ENCODE results near the gene FLRT2. TPM values are rescaled to one million over a fixed set of nuclear protein-coding genes. Genes with fewer than 3 reads are reported as not detected.

FLRT2 gene
- total and polyA plus RNA-seq, 4 donors: 0.46 to 91.4 (median 14.0) TPM

GRCh38 chr14:85660243-85660922 is 130.4 kb downstream of the FLRT2 start:
- no peak overlapping the region for H3K4me3 ChIP-seq (ENCODE audit: low read length in 2 of 2)
- intact Hi-C loops (cut with DNase I): no loop called here
- H3K27me3 ChIP-seq (ENCODE audit: control insufficient read depth in 1 of 2, insufficient read depth in 2 of 2, low read length in 1 of 2): no peaks in the 10 kb centered on the region
- H3K36me3 ChIP-seq (ENCODE audit: control insufficient read depth in 1 of 2, insufficient read depth in 2 of 2, low read length in 1 of 2): no peaks in the 10 kb centered on the region
- H3K9me3 ChIP-seq (ENCODE audit: control insufficient read depth, low read length): no peaks in the 10 kb centered on the region
- 61 to 69% methylated on average over 2 of the region's 2 CpGs for WGBS, 2 donors
- no peak for DNase-seq
- H3K27ac ChIP-seq (ENCODE audit: low read depth in 1 of 2, low read length in 2 of 2): no peak overlapping the region
- ATAC-seq (ENCODE audit: low FRiP score): no peak
- H3K4me1 ChIP-seq (ENCODE audit: control insufficient read depth in 1 of 2, insufficient read depth in 2 of 2, low read length in 2 of 2): no peaks in the 10 kb centered on the region

DNA sequence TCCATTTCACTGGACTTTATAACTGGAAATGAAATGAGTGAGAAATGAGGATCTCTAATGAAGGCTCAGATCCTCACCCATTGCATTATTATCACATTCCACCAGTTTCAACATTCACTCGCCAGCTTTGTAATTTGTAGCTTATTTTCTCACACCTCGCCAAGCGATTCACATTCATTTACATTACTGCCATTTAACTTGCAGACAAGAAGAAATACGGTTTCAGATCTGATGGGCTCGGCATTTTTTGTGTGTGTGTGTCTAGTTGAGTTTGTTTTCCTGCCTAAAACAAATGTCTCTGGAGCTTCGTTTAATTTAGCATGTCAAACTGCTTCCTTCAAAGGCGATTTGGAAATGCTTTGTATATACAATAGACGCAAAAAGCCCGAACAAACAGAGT is 132.2 kb downstream of the FLRT2 start:
- intact Hi-C loops (cut with DNase I): no loop called here
- Histone ChIP-seq H3K27ac (ENCODE audit: low read depth in 1 of 2, low read length in 2 of 2) (no peak overlapping the region), H3K4me1 (ENCODE audit: control insufficient read depth in 1 of 2, insufficient read depth in 2 of 2, low read length in 2 of 2) (no peaks in the 10 kb centered on the region), H3K4me3 (ENCODE audit: low read length in 2 of 2) (no peak overlapping the region), H3K27me3 (ENCODE audit: control insufficient read depth in 1 of 2, insufficient read depth in 2 of 2, low read length in 1 of 2) (no peaks in the 10 kb centered on the region), H3K36me3 (ENCODE audit: control insufficient read depth in 1 of 2, insufficient read depth in 2 of 2, low read length in 1 of 2) (no peaks in the 10 kb centered on the region), H3K9me3 (ENCODE audit: control insufficient read depth, low read length) (no peaks in the 10 kb centered on the region)
- whole genome bisulfite sequencing, 2 donors: 39 to 49% methylated on average over 9 of the region's 9 CpGs
- no peak for DNase-seq
- ATAC-seq (ENCODE audit: low FRiP score): no peak

DNA sequence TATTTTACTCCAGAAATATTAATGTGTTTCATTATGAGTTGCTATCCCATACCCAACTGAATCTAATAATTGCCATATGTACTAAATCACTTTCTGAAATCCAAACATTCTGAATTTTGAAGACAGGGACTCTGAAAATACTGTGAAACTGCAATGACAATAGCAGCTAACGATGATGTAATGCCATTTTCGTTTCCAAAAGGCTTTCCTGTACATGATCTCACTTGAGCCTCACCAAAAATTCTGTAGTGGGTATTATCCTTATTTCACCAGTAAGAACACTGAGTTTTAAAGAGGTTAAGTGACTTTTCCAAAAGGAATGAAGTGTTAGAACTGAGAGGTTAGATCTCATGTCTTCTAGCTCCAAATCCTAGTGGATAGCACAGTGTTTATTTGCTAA is 133.3 kb downstream of the FLRT2 start:
- intact Hi-C loops (cut with DNase I): no loop called here
- Histone ChIP-seq H3K27me3 (ENCODE audit: control insufficient read depth in 1 of 2, insufficient read depth in 2 of 2, low read length in 1 of 2) (no peaks in the 10 kb centered on the region), H3K27ac (ENCODE audit: low read depth in 1 of 2, low read length in 2 of 2) (no peak overlapping the region), H3K4me1 (ENCODE audit: control insufficient read depth in 1 of 2, insufficient read depth in 2 of 2, low read length in 2 of 2) (no peaks in the 10 kb centered on the region), H3K36me3 (ENCODE audit: control insufficient read depth in 1 of 2, insufficient read depth in 2 of 2, low read length in 1 of 2) (no peaks in the 10 kb centered on the region), H3K9me3 (ENCODE audit: control insufficient read depth, low read length) (no peaks in the 10 kb centered on the region), H3K4me3 (ENCODE audit: low read length in 2 of 2) (no peak overlapping the region)
- WGBS, 2 donors: 56 to 60% methylated on average over 2 of the region's 2 CpGs
- ATAC-seq (ENCODE audit: low FRiP score) (no peak), DNase-seq (no peak)

GRCh38 chr14:85663667-85664066 is 133.7 kb downstream of the FLRT2 start:
- H3K9me3 ChIP-seq (ENCODE audit: control insufficient read depth, low read length): no peaks in the 10 kb centered on the region
- no peaks in the 10 kb centered on the region for H3K36me3 ChIP-seq (ENCODE audit: control insufficient read depth in 1 of 2, insufficient read depth in 2 of 2, low read length in 1 of 2)
- no peaks in the 10 kb centered on the region for H3K4me1 ChIP-seq (ENCODE audit: control insufficient read depth in 1 of 2, insufficient read depth in 2 of 2, low read length in 2 of 2)
- no peak overlapping the region for H3K27ac ChIP-seq (ENCODE audit: low read depth in 1 of 2, low read length in 2 of 2)
- H3K27me3 ChIP-seq (ENCODE audit: control insufficient read depth in 1 of 2, insufficient read depth in 2 of 2, low read length in 1 of 2): no peaks in the 10 kb centered on the region
- ATAC-seq (ENCODE audit: low FRiP score) (no peak), DNase-seq (no peak)
- no peak overlapping the region for H3K4me3 ChIP-seq (ENCODE audit: low read length in 2 of 2)
- intact Hi-C loops (cut with DNase I): no loop called here

- intact Hi-C loops (cut with DNase I): no loop called here
- Histone ChIP-seq H3K4me1 (ENCODE audit: control insufficient read depth in 1 of 2, insufficient read depth in 2 of 2, low read length in 2 of 2) (no peaks in the 10 kb centered on the region), H3K9me3 (ENCODE audit: control insufficient read depth, low read length) (no peaks in the 10 kb centered on the region), H3K4me3 (ENCODE audit: low read length in 2 of 2) (no peak overlapping the region), H3K36me3 (ENCODE audit: control insufficient read depth in 1 of 2, insufficient read depth in 2 of 2, low read length in 1 of 2) (no peaks in the 10 kb centered on the region), H3K27me3 (ENCODE audit: control insufficient read depth in 1 of 2, insufficient read depth in 2 of 2, low read length in 1 of 2) (no peaks in the 10 kb centered on the region), H3K27ac (ENCODE audit: low read depth in 1 of 2, low read length in 2 of 2) (no peak overlapping the region)
- ATAC-seq (ENCODE audit: low FRiP score) (no peak), DNase-seq (no peak)
- 55 to 78% methylated on average over 6 of the region's 6 CpGs for WGBS, 2 donors
These were observed 146.0 kb downstream of the FLRT2 start for GRCh38 chr14:85675957-85676356.

DNA sequence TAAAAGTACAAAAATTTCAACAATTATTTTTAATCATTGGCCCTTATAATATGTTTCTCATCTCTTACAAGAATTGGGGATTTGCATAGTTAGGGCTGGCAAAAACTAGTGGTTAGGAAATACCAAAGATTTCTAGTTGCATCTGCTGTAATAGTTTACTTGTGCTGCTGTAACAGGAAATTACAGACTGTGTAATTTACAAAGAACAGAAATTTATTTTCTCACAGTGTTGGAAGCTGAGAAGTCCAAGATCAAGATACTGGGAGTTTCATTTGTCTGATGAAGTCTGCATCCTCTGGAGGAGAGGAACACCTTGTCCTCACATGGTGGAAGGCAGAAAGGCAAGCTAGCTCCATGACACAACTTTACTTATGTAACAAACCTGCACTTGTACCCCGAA is 157.0 kb downstream of the FLRT2 start:
- no peaks in the 10 kb centered on the region for H3K36me3 ChIP-seq (ENCODE audit: control insufficient read depth in 1 of 2, insufficient read depth in 2 of 2, low read length in 1 of 2)
- ATAC-seq (ENCODE audit: low FRiP score) (no peak), DNase-seq (no peak)
- H3K4me3 ChIP-seq (ENCODE audit: low read length in 2 of 2): no peak overlapping the region
- intact Hi-C loops (cut with DNase I): no loop called here
- H3K9me3 ChIP-seq (ENCODE audit: control insufficient read depth, low read length): no peaks in the 10 kb centered on the region
- no peaks in the 10 kb centered on the region for H3K4me1 ChIP-seq (ENCODE audit: control insufficient read depth in 1 of 2, insufficient read depth in 2 of 2, low read length in 2 of 2)
- 26 to 50% methylated on average over 1 of the region's 1 CpG for WGBS, 2 donors
- H3K27ac ChIP-seq (ENCODE audit: low read depth in 1 of 2, low read length in 2 of 2): no peak overlapping the region
- no peaks in the 10 kb centered on the region for H3K27me3 ChIP-seq (ENCODE audit: control insufficient read depth in 1 of 2, insufficient read depth in 2 of 2, low read length in 1 of 2)

- no peaks in the 10 kb centered on the region for H3K9me3 ChIP-seq (ENCODE audit: control insufficient read depth, low read length)
- no peak overlapping the region for H3K4me3 ChIP-seq (ENCODE audit: low read length in 2 of 2)
- no peaks in the 10 kb centered on the region for H3K4me1 ChIP-seq (ENCODE audit: control insufficient read depth in 1 of 2, insufficient read depth in 2 of 2, low read length in 2 of 2)
- intact Hi-C loops (cut with DNase I): no loop called here
- no peak overlapping the region for H3K27ac ChIP-seq (ENCODE audit: low read depth in 1 of 2, low read length in 2 of 2)
- H3K36me3 ChIP-seq (ENCODE audit: control insufficient read depth in 1 of 2, insufficient read depth in 2 of 2, low read length in 1 of 2): no peaks in the 10 kb centered on the region
- H3K27me3 ChIP-seq (ENCODE audit: control insufficient read depth in 1 of 2, insufficient read depth in 2 of 2, low read length in 1 of 2): no peaks in the 10 kb centered on the region
- WGBS, 2 donors: 62 to 68% methylated on average over 1 of the region's 1 CpG
- DNase-seq (no peak), ATAC-seq (ENCODE audit: low FRiP score) (no peak)
These were observed 157.5 kb downstream of the FLRT2 start for GRCh38 chr14:85687456-85687855.

- Histone ChIP-seq H3K36me3 (ENCODE audit: control insufficient read depth in 1 of 2, insufficient read depth in 2 of 2, low read length in 1 of 2) (no peaks in the 10 kb centered on the region), H3K27ac (ENCODE audit: low read depth in 1 of 2, low read length in 2 of 2) (no peak overlapping the region), H3K9me3 (ENCODE audit: control insufficient read depth, low read length) (no peaks in the 10 kb centered on the region), H3K4me1 (ENCODE audit: control insufficient read depth in 1 of 2, insufficient read depth in 2 of 2, low read length in 2 of 2) (no peaks in the 10 kb centered on the region), H3K27me3 (ENCODE audit: control insufficient read depth in 1 of 2, insufficient read depth in 2 of 2, low read length in 1 of 2) (no peaks in the 10 kb centered on the region), H3K4me3 (ENCODE audit: low read length in 2 of 2) (no peak overlapping the region)
- 65 to 80% methylated on average over 1 of the region's 1 CpG for WGBS, 2 donors
- intact Hi-C loops (cut with DNase I): no loop called here
- DNase-seq: no peak
- peak; percentile 85 for ATAC-seq (ENCODE audit: low FRiP score)
These were observed 158.1 kb downstream of the FLRT2 start for GRCh38 chr14:85688006-85688405.

- H3K4me3 ChIP-seq (ENCODE audit: low read length in 2 of 2): no peak overlapping the region
- 60 to 68% methylated on average over 2 of the region's 2 CpGs for WGBS, 2 donors
- DNase-seq (no peak), ATAC-seq (ENCODE audit: low FRiP score) (no peak)
- H3K27ac ChIP-seq (ENCODE audit: low read depth in 1 of 2, low read length in 2 of 2): no peak overlapping the region
- H3K36me3 ChIP-seq (ENCODE audit: control insufficient read depth in 1 of 2, insufficient read depth in 2 of 2, low read length in 1 of 2): no peaks in the 10 kb centered on the region
- no peaks in the 10 kb centered on the region for H3K9me3 ChIP-seq (ENCODE audit: control insufficient read depth, low read length)
- no peaks in the 10 kb centered on the region for H3K4me1 ChIP-seq (ENCODE audit: control insufficient read depth in 1 of 2, insufficient read depth in 2 of 2, low read length in 2 of 2)
- no peaks in the 10 kb centered on the region for H3K27me3 ChIP-seq (ENCODE audit: control insufficient read depth in 1 of 2, insufficient read depth in 2 of 2, low read length in 1 of 2)
- intact Hi-C loops (cut with DNase I): no loop called here
These were observed 165.4 kb downstream of the FLRT2 start for GRCh38 chr14:85695300-85695699.
